Stomach (tissue), 9 donors: ENCODE data around the gene GET3. TPM values are rescaled to one million over a fixed set of nuclear protein-coding genes. Genes with fewer than 3 reads are reported as not detected.
A peak's percentile ranks its signal among the peaks of the same experiment; 100 is the strongest.

ENCODE experiments used
- DNase-seq, 2 donors: peaks; one replicate each; pipeline versions ENCODE4 v3.0.0 to v3.0.0-alpha.2; 2013 to 2019
- H3K27ac ChIP-seq, 5 donors: fragments of 200-600 bp in 4 of 5; sonication (generic) in 4 of 5; one replicate each; pipeline ENCODE4 v1.5.1; 2013 to 2019; ENCODE audit warnings: mild to moderate bottlenecking in 1 of 5, moderate library complexity in 1 of 5
- H3K27me3 ChIP-seq, 3 donors: fragments of 200-600 bp; sonication (generic); one replicate each; pipeline ENCODE4 v1.5.1; 2017 to 2019; ENCODE audit warnings: mixed run types in 1 of 3
- H3K36me3 ChIP-seq, 4 donors: fragments of 200-600 bp; sonication (generic); 1 replicate in 3 of 4; 2 replicates in 1 of 4; pipeline ENCODE4 v1.5.1; 2016 to 2019
- H3K4me1 ChIP-seq, 4 donors: fragments of 200-600 bp; sonication (generic); one replicate each; pipeline ENCODE4 v1.5.1; 2016 to 2019
- H3K4me3 ChIP-seq, 4 donors: fragments of 200-600 bp; sonication (generic) in 3 of 4; one replicate each; pipeline ENCODE4 v1.5.1; 2016 to 2019; ENCODE audit warnings: mild to moderate bottlenecking in 1 of 4
- H3K9me3 ChIP-seq, 4 donors: fragments of 200-600 bp; sonication (generic); one replicate each; pipeline ENCODE4 v1.5.1; 2016 to 2019
- EP300 ChIP-seq: sonication (generic); formaldehyde crosslinking; IDR thresholded peaks from one replicate; pipeline ENCODE4 v1.6.1; 2017; ENCODE audit warnings: antibody characterized with exemption
- POLR2A ChIP-seq, 4 donors: fragments of 450-650 bp; IDR thresholded peaks; one replicate each; pipeline ENCODE4 v1.6.1; 2016; ENCODE audit warnings: antibody characterized with exemption in 4 of 4, control low read depth in 2 of 4, mild to moderate bottlenecking in 1 of 4, moderate library complexity in 1 of 4
- POLR2AphosphoS5 ChIP-seq, 3 donors: sonication (generic); formaldehyde crosslinking; IDR thresholded peaks; one replicate each; pipeline ENCODE4 v1.6.1; 2016; ENCODE audit warnings: antibody characterized with exemption in 3 of 3
- WGBS, 5 donors: extraction: QIAGEN DNeasy Blood & Tissue Kit in 3 of 5; methylation state at CpG; one replicate each; pipeline versions ENCODE4 v1.1.5 to v1.1.7; 2013 to 2018; 5-methylcytosine and 5-hydroxymethylcytosine counted together
- intact Hi-C: fragments of 100-400 bp; cut with DNase I; formaldehyde crosslinking; loops from one replicate; pipeline ENCODE4 v1.15.1; 2023; ENCODE audit warnings: low total_unique reads
- polyA plus RNA-seq, 3 donors: library from polyadenylated mRNA; stranded (reverse); fragments of 200-250 nt; gene quantifications; one replicate each; pipeline ENCODE4 v1.2.3, GENCODE V29; 2013
- total RNA-seq, 5 donors: library from RNA; depleted of rRNA; stranded (reverse); fragments of >200 nt; gene quantifications; one replicate each; pipeline versions ENCODE4 v1.1.0 to v1.2.3, GENCODE V29; 2014 to 2016
- TF ChIP-seq, protein P1 (sequence below), 7 experiments: fragments of 450-650 bp in 4 of 7; fragments of 200-600 bp in 3 of 7; sonication (generic) in 3 of 7; IDR thresholded peaks; one replicate each; pipeline ENCODE4 v1.5.1; 2016 to 2019; ENCODE audit warnings: antibody characterized with exemption in 7 of 7, control low read depth in 2 of 7, mild to moderate bottlenecking in 1 of 7
- donor health status: healthy with polysubstance abuse.
- donor health status: Bipolar disorder and iron deficiency.
- donor health status: healthy.

Gene GET3
- total and polyA plus RNA-seq, 8 donors = 0.89 to 90.4 (median 21.8) TPM

- 0 to 1% (median 0%) methylated on average over 18 to 56 of the region's 56 CpGs for WGBS, 5 donors
- Histone ChIP-seq H3K4me1 (peaks cover 61 to 72% (median 63%) of the 10 kb centered on the region in 4 donors), H3K36me3 (no peaks in the 10 kb centered on the region), H3K9me3 (no peaks in the 10 kb centered on the region), H3K4me3 (peak overlapping the region; percentile 79 to 93 (median 86)), H3K27ac (peak overlapping the region; percentile 92 to 100 (median 99)), H3K27me3 (no peaks in the 10 kb centered on the region)
- intact Hi-C loops = no loop called here
- TF ChIP-seq, protein P1, sequence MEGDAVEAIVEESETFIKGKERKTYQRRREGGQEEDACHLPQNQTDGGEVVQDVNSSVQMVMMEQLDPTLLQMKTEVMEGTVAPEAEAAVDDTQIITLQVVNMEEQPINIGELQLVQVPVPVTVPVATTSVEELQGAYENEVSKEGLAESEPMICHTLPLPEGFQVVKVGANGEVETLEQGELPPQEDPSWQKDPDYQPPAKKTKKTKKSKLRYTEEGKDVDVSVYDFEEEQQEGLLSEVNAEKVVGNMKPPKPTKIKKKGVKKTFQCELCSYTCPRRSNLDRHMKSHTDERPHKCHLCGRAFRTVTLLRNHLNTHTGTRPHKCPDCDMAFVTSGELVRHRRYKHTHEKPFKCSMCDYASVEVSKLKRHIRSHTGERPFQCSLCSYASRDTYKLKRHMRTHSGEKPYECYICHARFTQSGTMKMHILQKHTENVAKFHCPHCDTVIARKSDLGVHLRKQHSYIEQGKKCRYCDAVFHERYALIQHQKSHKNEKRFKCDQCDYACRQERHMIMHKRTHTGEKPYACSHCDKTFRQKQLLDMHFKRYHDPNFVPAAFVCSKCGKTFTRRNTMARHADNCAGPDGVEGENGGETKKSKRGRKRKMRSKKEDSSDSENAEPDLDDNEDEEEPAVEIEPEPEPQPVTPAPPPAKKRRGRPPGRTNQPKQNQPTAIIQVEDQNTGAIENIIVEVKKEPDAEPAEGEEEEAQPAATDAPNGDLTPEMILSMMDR (IDR thresholded peaks at IDR 0.05) = no peak
- TF ChIP-seq POLR2AphosphoS5 (IDR thresholded peaks at IDR 0.05) = peak; percentile 91 to 98 (median 97)
- peak in 2 of 4 donors; percentile 45 to 84 for TF ChIP-seq POLR2A (IDR thresholded peaks at IDR 0.05)
- peak; percentile 31 for TF ChIP-seq EP300
- DNase-seq = peak; percentile 96 to 99
Observed at GRCh38 chr19:12789904-12790619, 52.8 kb downstream of the GET3 start.

DNA sequence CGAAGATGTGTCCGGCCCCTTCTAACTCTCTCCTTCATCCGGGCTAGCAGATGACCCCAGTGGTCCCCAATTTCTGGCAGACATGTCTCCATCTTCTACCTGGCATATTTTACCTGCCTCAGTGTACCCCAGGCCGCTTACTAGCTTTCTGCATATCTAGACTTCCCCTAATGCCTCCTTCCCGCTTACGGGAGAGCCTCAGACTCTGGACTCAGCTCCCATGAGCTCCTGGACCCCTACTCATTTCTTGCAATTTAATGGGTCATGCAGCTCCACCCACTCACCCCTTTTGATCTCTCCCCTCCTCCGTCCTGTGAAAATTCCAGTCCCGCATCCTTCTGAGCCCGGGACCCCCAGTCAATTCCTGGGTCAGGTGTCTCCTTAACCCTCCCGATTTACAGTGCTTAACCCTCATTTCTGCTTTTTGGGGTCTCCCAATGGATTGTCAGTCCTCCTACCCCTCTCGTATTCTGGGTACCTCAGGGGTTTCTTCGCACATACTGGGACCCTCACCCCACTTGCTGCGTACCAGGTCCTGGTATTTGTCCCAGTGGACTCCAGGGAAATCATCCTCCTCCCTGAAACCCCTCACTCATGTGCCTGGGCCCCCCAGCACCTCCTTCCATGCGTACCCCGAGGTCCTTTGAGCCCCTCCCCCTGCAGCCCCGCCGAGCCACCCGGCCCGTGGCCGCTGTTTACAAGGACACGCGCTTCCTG is 53.5 kb downstream of the GET3 start:
- 1% methylated on average over 13 to 22 of the region's 22 CpGs for WGBS, 5 donors
- DNase-seq = peak in 1 of 2 donors; percentile 56

GRCh38 chr19:12791345-12792050 is 54.2 kb downstream of the GET3 start, which contains the start of gene JUNB:
JUNB (plus strand) TSS chr19:12791486; CDS start chr19:12791772, 286 bp downstream.
- no peaks in the 10 kb centered on the region for H3K9me3 ChIP-seq
- H3K36me3 ChIP-seq = no peaks in the 10 kb centered on the region
- intact Hi-C loops = no loop called here
- no peaks in the 10 kb centered on the region for H3K27me3 ChIP-seq
- 0 to 1% (median 1%) methylated on average over 40 to 73 of the region's 73 CpGs for WGBS, 5 donors
- DNase-seq = peak; percentile 99
- peak within 1 kb of the TSS; percentile 79 to 93 (median 86) for H3K4me3 ChIP-seq
- H3K27ac ChIP-seq = peak within 1 kb of the TSS; percentile 92 to 100 (median 99)
- TF ChIP-seq EP300 (peak; percentile 98), POLR2A (IDR thresholded peaks at IDR 0.05) (peak in 3 of 4 donors; percentile 97 to 100 (median 100)), POLR2AphosphoS5 (IDR thresholded peaks at IDR 0.05) (peak; percentile 100)
- TF ChIP-seq, protein P1 (IDR thresholded peaks at IDR 0.05) = no peak
- H3K4me1 ChIP-seq = peaks cover 58 to 66% (median 61%) of the 10 kb centered on the region in 4 donors

More for the DNA sequence above, 53.5 kb downstream of the GET3 start:
- Histone ChIP-seq H3K36me3 (no peaks in the 10 kb centered on the region), H3K27me3 (no peaks in the 10 kb centered on the region), H3K4me1 (peaks cover 58 to 66% (median 61%) of the 10 kb centered on the region in 4 donors), H3K9me3 (no peaks in the 10 kb centered on the region), H3K27ac (peak overlapping the region; percentile 92 to 100 (median 99)), H3K4me3 (peak overlapping the region; percentile 79 to 93 (median 86))
- TF ChIP-seq EP300 = no peak
- TF ChIP-seq POLR2AphosphoS5 (IDR thresholded peaks at IDR 0.05) = no peak
- TF ChIP-seq POLR2A (IDR thresholded peaks at IDR 0.05) = no peak
- TF ChIP-seq, protein P1 (IDR thresholded peaks at IDR 0.05) = no peak
- intact Hi-C loops = no loop called here
